Prostate gland (tissue), 2 donors: ENCODE measurements around the gene CTXN2. TPM values are rescaled to one million over a fixed set of nuclear protein-coding genes. Genes with fewer than 3 reads are reported as not detected.

ENCODE experiments used
- DNase-seq: peaks from one replicate; pipeline ENCODE4 v3.0.0-alpha.2; 2019; ENCODE audit warnings: low spot score
- H3K27ac ChIP-seq, 2 donors: fragments of 200-600 bp; sonication (generic); 2 replicates each; pipeline ENCODE4 v1.5.1; 2017 to 2019
- H3K27me3 ChIP-seq: fragments of 200-600 bp; sonication (generic); replicated peaks from 2 replicates; pipeline ENCODE4 v1.5.1; 2019; ENCODE audit not compliant: insufficient read depth
- H3K36me3 ChIP-seq, 2 donors: fragments of 200-600 bp; sonication (generic); 1 replicate in 1 of 2; 2 replicates in 1 of 2; pipeline versions ENCODE4 v1.5.1 to v1.8.1; 2017 to 2019
- H3K4me1 ChIP-seq: fragments of 200-600 bp; sonication (generic); replicated peaks from 2 replicates; pipeline ENCODE4 v1.5.1; 2019
- H3K4me3 ChIP-seq, 2 donors: fragments of 200-600 bp; sonication (generic); 2 replicates each; pipeline ENCODE4 v1.5.1; 2017 to 2019
- H3K9me3 ChIP-seq: fragments of 200-600 bp; sonication (generic); 2 replicates; pipeline ENCODE4 v1.5.1; 2017
- POLR2A ChIP-seq: fragments of 450-650 bp; IDR thresholded peaks from one replicate; pipeline ENCODE4 v1.6.1; 2016; ENCODE audit warnings: antibody characterized with exemption, mild to moderate bottlenecking
- POLR2AphosphoS5 ChIP-seq: sonication (generic); formaldehyde crosslinking; IDR thresholded peaks from one replicate; pipeline ENCODE4 v1.6.1; 2017; ENCODE audit warnings: antibody characterized with exemption
- WGBS: methylation state at CpG from one replicate; pipeline ENCODE4 v1.1.5; 2018; 5-methylcytosine and 5-hydroxymethylcytosine counted together
- intact Hi-C: fragments of 100-400 bp; cut with DNase I; formaldehyde crosslinking; loops from one replicate; pipeline ENCODE4 v1.14.2; 2022
- total RNA-seq, 2 donors: library from RNA; depleted of rRNA; stranded (reverse); fragments of >200 nt; gene quantifications; one replicate each; pipeline ENCODE4 v1.1.0, GENCODE V29; 2016
- TF ChIP-seq, protein P1 (sequence below), 4 experiments: fragments of 200-600 bp in 2 of 4; fragments of 450-650 bp in 2 of 4; sonication (generic) in 2 of 4; IDR thresholded peaks; 1 replicate in 3 of 4; 2 replicates in 1 of 4; pipeline ENCODE4 v1.5.1; 2016 to 2019; ENCODE audit warnings: antibody characterized with exemption in 4 of 4, mild to moderate bottlenecking in 2 of 4, moderate library complexity in 2 of 4

Gene CTXN2
- total RNA-seq, 2 donors from 2014 or later: not detected

DNA sequence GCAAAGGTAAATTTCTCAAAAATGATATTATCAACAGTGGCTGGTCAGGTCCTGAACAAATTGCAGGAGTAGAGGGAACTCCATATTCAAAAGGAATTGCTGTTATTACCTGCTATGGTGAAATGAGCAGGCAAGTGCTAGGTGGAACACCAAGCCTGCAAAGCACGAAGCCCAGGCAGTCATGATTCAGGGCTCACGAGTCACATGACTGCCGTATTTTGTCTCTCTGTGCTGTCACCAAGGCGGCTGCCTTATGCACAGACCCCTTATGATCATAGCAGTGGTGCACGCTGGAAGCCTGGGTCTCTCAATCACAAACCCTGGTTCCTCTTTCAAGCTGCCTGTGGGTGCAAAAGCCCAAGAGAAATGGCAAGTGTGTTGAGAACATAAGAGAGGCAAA is 39.0 kb downstream of the CTXN2 start:
- intact Hi-C loops: no loop called here
- WGBS: 84% methylated on average over 5 of the region's 5 CpGs

DNA sequence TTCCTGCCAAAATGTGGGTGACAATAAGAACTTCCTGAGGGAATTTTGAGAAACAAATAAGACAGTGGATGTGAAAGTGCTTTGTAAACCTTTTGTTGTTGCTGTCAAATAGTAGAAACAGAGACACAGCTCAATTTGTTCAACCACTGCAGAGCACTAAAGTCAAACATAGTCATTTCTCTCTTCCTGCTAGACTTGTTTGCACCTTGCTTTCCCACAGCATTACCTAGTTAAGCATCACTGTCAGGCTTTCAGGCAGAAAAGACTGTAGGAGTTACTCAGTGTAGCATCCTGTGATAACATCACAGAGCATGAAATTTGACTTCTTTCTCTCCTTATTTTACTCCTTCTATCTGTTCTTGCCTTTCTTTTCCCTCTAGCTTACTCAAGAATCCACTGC is 41.8 kb downstream of the CTXN2 start:
- TF ChIP-seq POLR2A (no peak), POLR2AphosphoS5 (no peak)
- TF ChIP-seq, protein P1, sequence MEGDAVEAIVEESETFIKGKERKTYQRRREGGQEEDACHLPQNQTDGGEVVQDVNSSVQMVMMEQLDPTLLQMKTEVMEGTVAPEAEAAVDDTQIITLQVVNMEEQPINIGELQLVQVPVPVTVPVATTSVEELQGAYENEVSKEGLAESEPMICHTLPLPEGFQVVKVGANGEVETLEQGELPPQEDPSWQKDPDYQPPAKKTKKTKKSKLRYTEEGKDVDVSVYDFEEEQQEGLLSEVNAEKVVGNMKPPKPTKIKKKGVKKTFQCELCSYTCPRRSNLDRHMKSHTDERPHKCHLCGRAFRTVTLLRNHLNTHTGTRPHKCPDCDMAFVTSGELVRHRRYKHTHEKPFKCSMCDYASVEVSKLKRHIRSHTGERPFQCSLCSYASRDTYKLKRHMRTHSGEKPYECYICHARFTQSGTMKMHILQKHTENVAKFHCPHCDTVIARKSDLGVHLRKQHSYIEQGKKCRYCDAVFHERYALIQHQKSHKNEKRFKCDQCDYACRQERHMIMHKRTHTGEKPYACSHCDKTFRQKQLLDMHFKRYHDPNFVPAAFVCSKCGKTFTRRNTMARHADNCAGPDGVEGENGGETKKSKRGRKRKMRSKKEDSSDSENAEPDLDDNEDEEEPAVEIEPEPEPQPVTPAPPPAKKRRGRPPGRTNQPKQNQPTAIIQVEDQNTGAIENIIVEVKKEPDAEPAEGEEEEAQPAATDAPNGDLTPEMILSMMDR (IDR thresholded peaks at IDR 0.05): no peak
- intact Hi-C loops: no loop called here

More for the DNA sequence above, 39.0 kb downstream of the CTXN2 start:
- H3K4me3 ChIP-seq: no peak overlapping the region
- H3K9me3 ChIP-seq: no peaks in the 10 kb centered on the region
- no peaks in the 10 kb centered on the region for H3K27me3 ChIP-seq
- H3K4me1 ChIP-seq: no peaks in the 10 kb centered on the region
- H3K27ac ChIP-seq: no peak overlapping the region
- no peak for TF ChIP-seq POLR2A
- TF ChIP-seq, protein P1 (IDR thresholded peaks at IDR 0.05): no peak
- no peak for TF ChIP-seq POLR2AphosphoS5
- DNase-seq: no peak
- H3K36me3 ChIP-seq: no peaks in the 10 kb centered on the region

DNA sequence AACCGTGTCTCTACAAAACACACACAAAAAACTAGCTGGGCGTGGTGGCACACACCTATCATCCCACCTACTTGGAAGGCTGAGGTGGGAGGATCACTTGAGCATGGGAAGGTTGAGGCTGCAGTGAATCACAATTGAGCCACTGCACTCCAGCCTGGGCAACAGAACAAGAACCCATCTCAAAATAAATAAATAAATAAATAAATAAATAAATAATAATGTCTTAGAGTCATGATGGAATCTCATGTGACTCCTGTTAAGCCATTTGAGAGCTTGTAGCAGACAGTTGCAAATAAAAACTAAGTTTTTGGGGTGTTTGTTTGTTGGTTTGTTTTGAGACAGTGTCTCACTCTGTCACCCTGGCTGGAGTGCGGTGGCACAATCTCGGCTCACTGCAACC is 47.9 kb downstream of the CTXN2 start:
- 97% methylated on average over 4 of the region's 4 CpGs for WGBS

More for the DNA sequence above, 41.8 kb downstream of the CTXN2 start:
- Histone ChIP-seq H3K36me3 (no peaks in the 10 kb centered on the region), H3K4me1 (no peaks in the 10 kb centered on the region), H3K27me3 (no peaks in the 10 kb centered on the region), H3K27ac (no peak overlapping the region), H3K9me3 (no peaks in the 10 kb centered on the region), H3K4me3 (no peak overlapping the region)
- DNase-seq: no peak

DNA sequence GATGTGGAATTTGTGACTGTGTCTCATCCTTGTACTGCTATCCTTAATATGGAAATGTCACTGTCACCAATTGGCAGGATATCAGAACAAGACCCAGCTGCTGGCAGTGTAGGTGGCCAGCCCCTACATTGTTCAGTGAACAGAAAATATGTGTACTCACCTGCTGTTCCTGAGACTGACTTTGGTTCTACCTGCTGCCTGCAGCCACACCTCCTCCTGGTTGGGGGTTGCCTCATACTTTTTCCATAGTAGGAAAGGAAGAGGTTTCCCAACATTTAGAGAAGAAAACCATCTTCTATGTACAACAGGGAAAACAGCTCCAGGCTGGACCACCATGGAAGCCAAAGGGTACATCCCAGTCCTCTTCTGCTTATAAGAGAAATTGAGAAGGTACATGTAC is 50.5 kb downstream of the CTXN2 start:
- Histone ChIP-seq H3K27me3 (no peaks in the 10 kb centered on the region), H3K4me3 (no peak overlapping the region), H3K4me1 (no peaks in the 10 kb centered on the region), H3K36me3 (no peaks in the 10 kb centered on the region), H3K9me3 (no peaks in the 10 kb centered on the region), H3K27ac (no peak overlapping the region)
- intact Hi-C loops: no loop called here
- no peak for TF ChIP-seq POLR2A
- no peak for TF ChIP-seq POLR2AphosphoS5
- TF ChIP-seq, protein P1 (IDR thresholded peaks at IDR 0.05): no peak
- no peak for DNase-seq

More for the DNA sequence above, 47.9 kb downstream of the CTXN2 start:
- H3K36me3 ChIP-seq: no peaks in the 10 kb centered on the region
- H3K27me3 ChIP-seq: no peaks in the 10 kb centered on the region
- H3K27ac ChIP-seq: no peak overlapping the region
- intact Hi-C loops: no loop called here
- no peaks in the 10 kb centered on the region for H3K9me3 ChIP-seq
- DNase-seq: no peak
- no peak for TF ChIP-seq POLR2A
- no peak for TF ChIP-seq POLR2AphosphoS5
- TF ChIP-seq, protein P1 (IDR thresholded peaks at IDR 0.05): no peak
- H3K4me3 ChIP-seq: no peak overlapping the region
- no peaks in the 10 kb centered on the region for H3K4me1 ChIP-seq

DNA sequence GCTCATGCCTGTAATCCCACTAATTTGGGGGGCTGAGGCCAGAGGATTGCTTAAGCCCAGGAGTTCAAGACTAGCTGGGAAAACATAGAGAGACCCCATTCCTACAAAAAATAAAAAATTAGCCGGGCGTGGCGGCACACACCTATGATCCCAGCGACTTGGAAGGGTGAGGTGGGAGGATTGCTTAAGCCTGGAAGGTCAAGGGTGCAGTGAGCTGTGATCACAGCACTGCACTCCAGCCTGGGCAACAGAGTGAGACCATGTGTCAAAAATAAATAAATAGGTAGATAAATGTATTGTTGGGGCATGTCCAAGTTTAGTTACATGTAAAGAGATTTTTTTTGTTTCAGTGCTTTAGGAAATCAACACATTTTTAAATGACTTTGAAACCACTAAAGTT is 51.1 kb downstream of the CTXN2 start:
- Histone ChIP-seq H3K27ac (no peak overlapping the region), H3K9me3 (no peaks in the 10 kb centered on the region), H3K4me3 (no peak overlapping the region), H3K27me3 (no peaks in the 10 kb centered on the region), H3K36me3 (no peaks in the 10 kb centered on the region), H3K4me1 (no peaks in the 10 kb centered on the region)
- intact Hi-C loops: no loop called here
- no peak for DNase-seq
- TF ChIP-seq POLR2A: no peak
- no peak for TF ChIP-seq POLR2AphosphoS5
- TF ChIP-seq, protein P1 (IDR thresholded peaks at IDR 0.05): no peak
- 89% methylated on average over 4 of the region's 4 CpGs for WGBS
